DLD1 (cell line): ENCODE data around the gene PAM.
"Not testable (repeated sequence)": the region's sequence is repeated elsewhere in the genome, so short reads cannot be mapped to it uniquely, and the experiment has no call there.

ENCODE experiments used
- in situ Hi-C: cut with HindIII; loops from 2 replicates; pipeline ENCODE4 v1.10.0; 2017; ENCODE audit warnings: low sequenced_read_pairs

PAM gene

GRCh38 chr5:102981957-102982635, 227.0 kb downstream of the PAM start:
- in situ Hi-C loops, result no loop called here

GRCh38 chr5:102986074-102986473, 231.0 kb downstream of the PAM start:
- in situ Hi-C loops, result no loop called here

DNA sequence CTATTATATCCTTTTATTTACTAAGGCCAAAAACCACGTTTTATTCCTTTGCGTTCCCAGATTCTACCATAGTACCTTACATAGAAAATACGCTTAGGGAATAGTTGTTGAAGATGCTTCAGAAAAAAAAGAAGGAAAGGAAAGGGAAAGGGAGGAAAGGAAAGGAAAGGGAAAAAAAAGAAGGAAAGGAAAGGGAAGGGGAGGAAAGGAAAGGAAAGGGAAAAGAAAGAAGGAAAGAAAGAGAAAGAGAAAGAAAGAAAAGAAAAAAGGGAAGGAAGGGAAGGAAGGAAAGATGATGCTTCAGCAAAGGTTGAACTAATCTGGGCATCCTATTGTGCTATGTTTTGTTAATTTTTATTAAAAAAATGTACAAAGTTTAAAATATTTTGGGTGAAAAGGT, 233.4 kb downstream of the PAM start:
- in situ Hi-C loops, result no loop called here

- in situ Hi-C loops, result no loop called here
These were observed 236.7 kb downstream of the PAM start for GRCh38 chr5:102991802-102992201.

DNA sequence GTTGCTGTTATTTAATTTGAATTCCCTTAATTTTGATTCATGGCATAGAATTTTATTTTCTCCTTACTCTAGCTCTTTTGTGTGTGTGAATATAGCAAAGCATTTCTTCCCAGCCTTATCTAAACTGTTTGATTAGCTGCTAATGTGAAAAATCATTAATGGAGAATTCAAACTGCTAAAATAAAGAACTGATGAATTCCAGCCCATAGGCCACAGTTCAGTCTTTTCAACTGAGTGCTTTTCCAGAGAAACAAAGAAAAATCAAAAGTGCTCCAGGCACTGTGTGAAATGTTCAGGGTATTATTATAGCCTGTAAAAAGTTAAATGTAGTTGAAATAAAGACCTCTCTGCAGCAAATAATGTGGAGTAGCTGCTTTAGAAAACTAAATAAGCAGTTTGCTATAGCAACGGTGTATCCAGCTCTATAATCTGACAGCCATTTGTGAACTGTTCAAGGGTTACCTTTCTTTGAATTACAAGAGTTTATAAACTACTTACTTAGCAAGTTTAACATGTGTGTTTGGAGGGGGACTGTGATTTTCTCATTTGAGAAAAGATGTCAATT, 241.0 kb downstream of the PAM start:
- in situ Hi-C loops, result no loop called here

DNA sequence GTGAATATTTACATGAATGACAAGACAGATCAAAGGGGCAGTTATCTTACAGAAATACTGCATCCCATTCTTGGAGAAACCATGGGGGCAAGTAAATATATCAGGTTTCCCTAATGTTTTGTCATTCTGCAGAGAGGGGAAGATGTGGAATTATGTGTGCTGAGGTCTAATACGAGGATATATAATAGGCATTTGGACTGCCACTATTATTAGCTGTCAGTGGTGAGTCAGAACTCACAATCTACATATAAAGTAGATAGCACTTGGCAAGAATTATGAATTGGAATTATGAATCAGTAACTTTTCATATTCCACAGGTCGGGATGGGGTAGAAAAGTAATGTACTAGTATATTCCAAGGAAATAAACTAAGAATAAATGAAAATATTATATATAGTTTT, 243.1 kb downstream of the PAM start:
- in situ Hi-C loops, result no loop called here

GRCh38 chr5:102999191-102999590, 244.1 kb downstream of the PAM start:
- in situ Hi-C loops, result no loop called here

DNA sequence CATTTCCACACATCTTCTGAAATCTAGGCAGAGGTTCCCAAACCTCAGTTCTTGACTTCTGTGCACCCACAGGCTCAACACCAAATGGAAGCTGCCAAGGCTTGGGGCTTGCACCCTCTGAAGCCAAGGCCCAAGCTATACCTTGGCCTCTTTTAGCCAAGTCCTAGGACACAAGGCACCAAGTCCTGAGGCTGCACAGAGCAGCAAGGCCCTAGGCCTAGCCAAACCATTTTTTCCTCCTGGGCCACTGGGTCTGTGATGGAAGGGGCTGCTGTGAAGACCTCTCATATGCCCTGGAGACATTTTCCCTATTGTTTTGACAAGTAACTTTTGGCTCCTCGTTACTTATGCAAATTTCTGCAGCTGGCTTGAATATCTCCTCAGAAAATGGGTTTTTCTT, 244.5 kb downstream of the PAM start:
- in situ Hi-C loops, result not testable (repeated sequence)

DNA sequence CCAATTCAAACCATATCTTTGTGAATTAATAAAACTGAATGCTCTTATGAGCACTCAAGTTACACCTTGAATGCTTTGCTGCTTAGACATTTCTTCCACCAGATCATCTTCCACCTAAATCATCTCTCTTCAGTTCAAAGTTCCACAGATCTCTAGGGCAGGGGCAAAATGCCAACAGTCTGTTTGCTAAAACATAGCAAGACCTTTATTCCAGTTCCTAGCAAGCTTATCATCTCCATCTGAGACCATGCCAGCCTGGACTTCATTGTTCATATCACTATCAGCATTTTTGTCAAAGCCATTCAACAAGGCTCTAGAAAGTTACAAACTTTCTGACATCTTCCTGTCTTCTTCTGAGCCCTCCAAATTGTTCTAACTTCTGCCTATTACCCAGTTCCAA, 245.0 kb downstream of the PAM start:
- in situ Hi-C loops, result no loop called here

- in situ Hi-C loops, result no loop called here
These were observed 248.8 kb downstream of the PAM start for GRCh38 chr5:103003872-103004271.

DNA sequence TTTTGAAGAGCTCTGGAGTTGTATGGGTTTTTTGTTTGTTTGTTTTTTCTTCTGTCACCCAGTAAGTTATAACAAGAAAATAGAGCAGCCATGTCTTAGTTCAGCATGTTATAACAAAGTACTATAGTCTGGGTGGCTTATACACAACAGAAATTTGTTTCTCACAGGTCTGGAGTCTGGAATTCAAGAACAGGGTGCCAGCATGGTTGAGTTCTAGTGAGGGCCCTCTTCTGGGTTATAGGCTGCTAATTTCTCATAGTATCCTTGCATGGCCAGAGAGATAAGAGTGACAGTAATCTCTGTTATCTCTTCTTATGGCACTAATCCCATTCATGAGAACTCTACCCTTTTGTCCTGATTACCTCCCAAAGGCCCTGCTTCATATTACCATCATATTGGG, 250.2 kb downstream of the PAM start:
- in situ Hi-C loops, result no loop called here

DNA sequence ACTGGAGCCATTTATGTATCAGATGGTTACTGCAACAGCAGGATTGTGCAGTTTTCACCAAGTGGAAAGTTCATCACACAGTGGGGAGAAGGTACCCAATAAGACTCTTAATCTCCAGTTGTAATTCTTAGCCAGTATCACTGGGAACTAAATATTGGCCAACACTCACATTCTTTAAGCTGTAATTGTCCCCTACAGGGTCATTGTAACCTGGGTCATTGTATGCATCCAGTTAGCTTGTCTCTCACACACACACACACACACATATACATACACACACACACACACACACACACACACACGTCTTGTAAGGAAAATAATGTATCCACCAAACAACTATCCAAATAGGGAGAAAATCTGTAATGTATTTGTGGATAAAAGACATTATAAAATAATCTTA, 251.8 kb downstream of the PAM start:
- in situ Hi-C loops, result no loop called here

DNA sequence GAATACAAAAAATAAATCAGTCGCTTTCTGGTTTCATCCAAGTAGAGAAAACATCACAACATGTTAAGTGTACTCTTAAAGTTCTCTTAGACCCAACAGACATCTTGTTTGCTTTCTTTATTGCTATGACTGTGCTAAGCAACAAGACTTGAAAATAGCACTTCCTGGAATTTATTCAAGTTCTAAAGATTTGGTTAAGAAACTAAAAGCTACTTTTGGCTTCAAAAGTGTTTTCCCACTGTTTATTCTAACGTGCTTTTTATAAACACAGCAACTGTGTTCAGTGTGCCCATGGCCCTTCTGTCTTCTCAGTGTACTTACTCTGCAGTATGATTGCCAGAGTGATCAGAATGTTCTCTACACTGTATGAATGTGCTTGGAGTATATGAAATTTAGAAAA, 255.1 kb downstream of the PAM start:
- in situ Hi-C loops, result no loop called here

DNA sequence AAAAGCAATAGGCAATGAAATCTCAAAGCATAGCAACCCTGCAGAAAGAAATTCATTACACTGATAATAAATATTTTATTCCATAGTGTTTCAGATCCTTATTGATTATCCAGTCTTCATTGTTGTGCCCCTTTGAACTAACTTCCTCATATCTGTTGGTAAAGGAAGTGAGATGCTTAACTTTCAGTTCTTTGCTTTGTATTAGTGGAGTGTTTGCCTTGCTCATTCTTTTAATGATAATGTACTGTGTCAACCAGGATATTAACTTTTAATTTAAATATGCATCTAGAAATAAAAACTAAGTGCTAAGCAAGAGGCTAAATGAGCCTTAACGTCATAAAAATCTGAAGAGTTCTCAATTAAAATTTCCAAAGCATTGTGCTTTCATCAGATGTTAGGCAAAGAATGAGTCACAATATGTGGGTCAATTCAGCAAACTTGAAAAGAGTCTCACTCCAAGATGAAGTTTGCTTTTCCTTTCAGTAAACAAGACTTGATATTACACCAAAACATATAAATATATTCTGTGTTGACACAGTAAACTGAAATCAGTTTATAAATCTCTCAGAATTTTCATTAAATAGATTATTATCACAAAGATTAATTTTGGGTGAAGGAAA, 258.9 kb downstream of the PAM start:
- in situ Hi-C loops, result no loop called here

GRCh38 chr5:103014983-103015382, 259.9 kb downstream of the PAM start:
- in situ Hi-C loops, result no loop called here

DNA sequence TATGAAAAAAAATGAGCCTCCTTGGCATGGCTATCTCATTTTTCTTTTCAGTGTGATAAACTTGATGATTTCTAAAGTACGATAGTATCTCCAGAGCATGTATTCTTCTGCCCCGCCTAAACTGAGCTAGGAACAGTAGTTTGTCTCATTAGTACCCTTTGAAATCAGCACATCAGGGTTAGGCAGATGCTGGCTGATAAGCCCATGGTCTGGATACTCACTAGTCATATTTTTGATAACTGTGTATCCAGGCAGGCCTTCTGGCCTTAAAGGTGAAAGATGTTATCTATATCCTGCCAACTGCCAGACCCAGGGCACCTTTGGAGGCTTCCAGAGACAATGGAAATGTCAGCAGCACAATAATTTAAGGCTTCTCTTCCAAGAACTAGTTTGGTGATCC, 261.1 kb downstream of the PAM start:
- in situ Hi-C loops, result no loop called here

DNA sequence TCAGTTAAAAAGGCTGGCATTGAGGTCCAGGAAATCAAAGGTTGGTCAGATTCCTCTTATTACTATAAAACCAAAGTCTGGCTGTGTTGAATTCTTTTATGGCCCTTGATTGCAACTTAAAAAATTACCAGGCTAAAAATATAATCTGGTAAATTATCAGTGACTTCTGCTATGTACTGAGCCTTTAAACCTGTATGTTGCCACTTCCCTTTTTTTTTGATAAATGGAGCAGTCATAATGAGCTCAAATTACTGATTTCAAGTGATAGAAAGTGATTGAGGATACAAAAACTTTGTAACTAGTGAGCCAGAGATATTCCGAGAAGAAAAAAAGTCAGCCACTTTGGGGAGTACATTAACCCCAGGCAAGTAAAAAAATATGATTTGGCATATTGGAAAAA, 264.7 kb downstream of the PAM start:
- in situ Hi-C loops, result no loop called here

- in situ Hi-C loops, result no loop called here
These were observed 266.2 kb downstream of the PAM start for GRCh38 chr5:103021314-103021713.

DNA sequence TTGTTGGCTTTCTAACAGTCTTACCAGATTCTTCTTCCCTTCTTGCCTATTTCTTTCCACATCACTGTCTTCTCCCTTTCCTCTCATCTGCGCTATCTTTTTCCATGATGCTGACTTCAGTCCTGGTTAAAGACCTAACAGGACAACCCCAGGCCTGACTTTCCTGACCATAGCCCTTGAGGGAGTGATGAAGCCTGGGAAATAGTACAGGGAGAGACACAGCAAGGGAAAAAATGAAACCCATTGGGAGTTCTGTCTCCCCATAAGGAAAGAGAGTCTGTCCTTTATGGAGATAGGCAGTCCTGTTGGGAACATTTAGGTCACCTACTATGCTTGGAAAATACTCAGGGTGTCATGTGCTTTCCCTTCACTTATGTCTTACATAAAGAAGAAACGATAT, 272.2 kb downstream of the PAM start:
- in situ Hi-C loops, result no loop called here

- in situ Hi-C loops, result no loop called here
These were observed 276.5 kb downstream of the PAM start for GRCh38 chr5:103031607-103032006.

- in situ Hi-C loops, result no loop called here
These were observed 278.6 kb downstream of the PAM start for GRCh38 chr5:103033696-103034095.

DNA sequence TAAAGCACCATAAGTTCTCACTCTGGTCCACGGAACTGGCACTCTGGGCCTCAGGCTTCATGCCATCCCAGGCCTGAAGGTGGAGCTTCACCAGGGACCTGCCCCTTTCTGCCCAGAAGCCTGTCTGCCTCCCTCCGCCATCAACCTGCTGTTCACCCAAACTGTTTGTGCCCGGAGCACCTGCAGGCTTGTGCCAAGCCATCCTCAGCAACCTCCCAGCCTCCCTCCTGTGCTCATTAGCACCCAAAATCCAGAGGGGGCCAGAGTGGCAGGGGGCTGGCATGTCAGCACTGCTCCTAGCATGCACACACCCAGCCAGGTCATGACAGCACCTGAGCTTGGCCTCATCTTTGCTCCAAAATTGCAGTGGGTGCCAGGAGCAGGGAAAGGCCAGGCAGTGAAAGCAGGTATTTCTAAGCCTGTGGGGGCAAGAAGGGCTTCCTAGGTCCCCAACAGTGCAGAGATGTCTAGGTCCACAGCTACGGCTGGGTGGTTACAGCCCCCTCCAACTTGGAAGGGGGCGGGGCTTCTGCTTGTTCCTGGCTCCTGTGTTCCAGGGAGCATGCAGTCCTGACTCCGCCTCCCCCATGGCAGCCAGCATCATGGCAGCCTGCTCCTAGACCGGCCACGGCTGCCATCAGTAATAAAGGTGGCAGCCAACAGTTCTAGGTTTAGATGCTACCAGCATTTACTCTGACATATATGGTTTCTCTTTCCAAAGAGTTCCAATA, 279.7 kb downstream of the PAM start:
- in situ Hi-C loops, result no loop called here
